CD4-positive, alpha-beta T cell treated with Interleukin-6 at 100 ng/mL for 8 hours (primary cell): ENCODE results near the gene CPE.
"Not testable (repeated sequence)": the region's sequence is repeated elsewhere in the genome, so short reads cannot be mapped to it uniquely, and the experiment has no call there.

Experiments used
- DNase-seq: peaks from one replicate; pipeline ENCODE4 v3.0.0-alpha.2; 2020; ENCODE audit warnings: mixed read lengths, low spot score

The CPE gene

GRCh38 chr4:165462009-165462408 lies 83.2 kb downstream of the CPE start:
- DNase-seq, result no peak

- DNase-seq, result no peak
These were observed 85.6 kb downstream of the CPE start for GRCh38 chr4:165464376-165464775.

GRCh38 chr4:165464813-165465381 lies 86.1 kb downstream of the CPE start:
- DNase-seq, result peak; percentile 17

GRCh38 chr4:165470009-165470408 lies 91.2 kb downstream of the CPE start:
- no peak for DNase-seq

- DNase-seq, result no peak
These were observed 94.3 kb downstream of the CPE start for GRCh38 chr4:165472943-165473676.

- DNase-seq, result no peak
These were observed 96.2 kb downstream of the CPE start for GRCh38 chr4:165474784-165475705.

GRCh38 chr4:165475706-165476070 lies 96.9 kb downstream of the CPE start:
- no peak for DNase-seq

- DNase-seq, result no peak
These were observed 97.6 kb downstream of the CPE start for GRCh38 chr4:165476214-165477098.

- no peak for DNase-seq
These were observed 99.0 kb downstream of the CPE start for GRCh38 chr4:165477799-165478198.

GRCh38 chr4:165478260-165478659 lies 99.5 kb downstream of the CPE start:
- DNase-seq, result no peak

GRCh38 chr4:165481053-165481835 lies 102.4 kb downstream of the CPE start:
- no peak for DNase-seq

GRCh38 chr4:165489786-165490185 lies 111.0 kb downstream of the CPE start:
- no peak for DNase-seq

- not testable (repeated sequence) for DNase-seq
These were observed 113.8 kb downstream of the CPE start for GRCh38 chr4:165492583-165492982.

- DNase-seq, result peak; percentile 45
These were observed 114.6 kb downstream of the CPE start for GRCh38 chr4:165493359-165493758.

GRCh38 chr4:165502916-165503907 lies 124.4 kb downstream of the CPE start:
- no peak for DNase-seq

GRCh38 chr4:165504184-165504583 lies 125.4 kb downstream of the CPE start:
- no peak for DNase-seq

- no peak for DNase-seq
These were observed 127.4 kb downstream of the CPE start for GRCh38 chr4:165505958-165506837.

- DNase-seq, result no peak
These were observed 128.0 kb downstream of the CPE start for GRCh38 chr4:165506849-165507248.

- no peak for DNase-seq
These were observed 128.6 kb downstream of the CPE start for GRCh38 chr4:165507381-165507780.
